ENCODE measurements around the gene TYW1B.
"Not testable (repeated sequence)": the region's sequence is repeated elsewhere in the genome, so short reads cannot be mapped to it uniquely, and the experiment has no call there.

- TF ChIP-seq CTCF (conservative IDR thresholded peaks at IDR 0.05); EZH2 (IDR thresholded peaks at IDR 0.05; ENCODE audit: low read depth): not testable (repeated sequence)
These were observed 37.8 kb downstream of the TYW1B start for GRCh38 chr7:72790048-72790697.
